K562 (cell line): ENCODE results near the gene G6PC2. TPM values are rescaled to one million over a fixed set of nuclear protein-coding genes. Genes with fewer than 3 reads are reported as not detected.

Experiments
- ATAC-seq: fragments of 200-7000 bp; cut with Tn5 transposase; 3 replicates; pipeline ENCODE4 v1.9.1; 2020; ENCODE audit warnings: moderate library complexity
- BruUV-seq: library from RNA; stranded (reverse); fragments of 400-500 nt; replicated peaks from 2 replicates; lab custom pipeline; 2021; lab: Mats Ljungman, UMichigan
- CTCF ChIA-PET: fragments of 300-600 bp; formaldehyde crosslinking; extraction: SDS; loops from one replicate; lab custom pipeline; 2021; ENCODE audit warnings: low intra/inter-chr PET ratio; lab: Yijun Ruan, JAX
- POLR2A ChIA-PET: fragments of 300-600, 350-650 bp; sonication (Branson Sonifier 250); formaldehyde crosslinking; extraction: SDS; loops from one replicate; lab custom pipeline; 2021; ENCODE audit warnings: antibody characterized with exemption, inconsistent platforms; lab: Yijun Ruan, JAX
- DNase-seq, 4 experiments: peaks; one replicate each; pipeline versions ENCODE4 v3.0.0 to v3.0.0-alpha.2; 2011 to 2018; ENCODE audit warnings: low spot score in 3 of 4, mixed read lengths in 3 of 4; ENCODE audit errors: extremely low read depth in 1 of 4
- FAIRE-seq: peaks from 2 replicates; lab custom pipeline; 2011; peaks lifted over from hg19 to GRCh38; lab: Jason Lieb, UNC
- H2AFZ ChIP-seq: 2 replicates; pipeline ENCODE4 v1.6.0; 2011; ENCODE audit warnings: low read depth, low read length, control low read depth, inconsistent platforms
- H3K27ac ChIP-seq: fragments of 200-600 bp; 3 replicates; pipeline ENCODE4 v1.8.0; 2011; ENCODE audit warnings: low read depth, mild to moderate bottlenecking, control low read depth, inconsistent platforms, low read length, moderate library complexity, mixed read lengths; ENCODE audit errors: extremely low read depth
- H3K27me3 ChIP-seq, 2 experiments: fragments of 300-600 bp in 1 of 2; 2 replicates in 1 of 2; 3 replicates in 1 of 2; pipeline versions ENCODE4 v1.6.0 to v1.8.0; 2011; ENCODE audit warnings: inconsistent platforms in 2 of 2, low read length in 2 of 2, mild to moderate bottlenecking in 1 of 2, mixed read lengths in 1 of 2, moderate library complexity in 1 of 2; ENCODE audit not compliant: control insufficient read depth in 2 of 2, insufficient read depth in 2 of 2
- H3K36me3 ChIP-seq: fragments of 300-600 bp; 3 replicates; pipeline ENCODE4 v1.8.0; 2011; ENCODE audit warnings: mild to moderate bottlenecking, low read length, inconsistent platforms; ENCODE audit not compliant: control insufficient read depth, insufficient read depth
- H3K4me1 ChIP-seq, 2 experiments: fragments of 200-600 bp in 1 of 2; replicated peaks in 1 of 2; 2 replicates in 1 of 2; 3 replicates in 1 of 2; pipeline versions ENCODE4 v1.5.1 to v1.8.0; 2011; ENCODE audit warnings: inconsistent platforms in 2 of 2, low read length in 2 of 2, mild to moderate bottlenecking in 1 of 2, mixed read lengths in 1 of 2, moderate library complexity in 1 of 2; ENCODE audit not compliant: control insufficient read depth in 2 of 2, insufficient read depth in 2 of 2
- H3K4me2 ChIP-seq: 2 replicates; pipeline ENCODE4 v1.6.1; 2011; ENCODE audit warnings: low read length, control low read depth, inconsistent platforms, mixed read lengths; ENCODE audit not compliant: insufficient read depth
- H3K4me3 ChIP-seq: fragments of 200-600 bp; sonication (generic), shearing (Covaris generic); 2 replicates; pipeline ENCODE4 v1.5.1; 2016; ENCODE audit warnings: control low read depth, inconsistent platforms
- H3K79me2 ChIP-seq: fragments of 200-600 bp; 3 replicates; pipeline ENCODE4 v1.8.0; 2011; ENCODE audit warnings: low read length, inconsistent platforms; ENCODE audit not compliant: control insufficient read depth, insufficient read depth
- H3K9ac ChIP-seq, 2 experiments: 2 replicates each; pipeline versions ENCODE4 v1.6.0 to v1.6.1; 2011; ENCODE audit warnings: low read depth in 2 of 2, low read length in 2 of 2, control low read depth in 1 of 2, inconsistent platforms in 1 of 2, mild to moderate bottlenecking in 1 of 2, mixed read lengths in 1 of 2; ENCODE audit not compliant: insufficient read depth in 1 of 2
- H3K9me1 ChIP-seq: one replicate; pipeline ENCODE4 v1.6.0; 2011; ENCODE audit warnings: inconsistent platforms, mild to moderate bottlenecking, low read length, moderate library complexity; ENCODE audit not compliant: control insufficient read depth, insufficient read depth
- H3K9me3 ChIP-seq: replicated peaks from 2 replicates; pipeline ENCODE4 v1.5.1; 2011; ENCODE audit warnings: low read depth, low read length, inconsistent platforms; ENCODE audit not compliant: control insufficient read depth, insufficient read depth
- H4K20me1 ChIP-seq: replicated peaks from 2 replicates; pipeline ENCODE4 v1.6.1; 2011; ENCODE audit warnings: low read length, inconsistent platforms, mixed read lengths; ENCODE audit not compliant: control insufficient read depth, insufficient read depth
- ARID3B ChIP-seq: fragments of 250-450 bp; sonication (Bioruptor Pico); IDR thresholded peaks from 2 replicates; pipeline ENCODE4 v1.4.0; 2020; ENCODE audit warnings: borderline replicate concordance
- CBX5 ChIP-seq: IDR thresholded peaks from 2 replicates; pipeline ENCODE4 v1.6.1; 2014; ENCODE audit warnings: low read depth, borderline replicate concordance
- CC2D1A ChIP-seq: fragments of 450-650 bp; IDR thresholded peaks from 2 replicates; pipeline ENCODE4 v1.6.1; 2017; ENCODE audit warnings: mild to moderate bottlenecking
- CHAMP1 ChIP-seq: fragments of 450-650 bp; IDR thresholded peaks from 2 replicates; pipeline ENCODE4 v1.6.1; 2016; ENCODE audit warnings: mild to moderate bottlenecking
- ELK3 ChIP-seq: fragments of 450-650 bp; formaldehyde crosslinking; IDR thresholded peaks from 2 replicates; pipeline ENCODE4 v1.4.0; 2020; ENCODE audit warnings: mild to moderate bottlenecking
- FOXP1 ChIP-seq: sonication (generic); formaldehyde crosslinking; IDR thresholded peaks from 2 replicates; pipeline ENCODE4 v1.8.0; 2022; ENCODE audit warnings: mild to moderate bottlenecking, missing genetic modification reagents
- MAFG ChIP-seq: fragments of 450-650 bp; conservative IDR thresholded peaks from 2 replicates; pipeline ENCODE4 v1.6.1; 2016; ENCODE audit warnings: missing genetic modification characterization, missing compliant biosample characterization
- RBM22 ChIP-seq: fragments of 200-400 bp; formaldehyde crosslinking; IDR thresholded peaks from 2 replicates; pipeline ENCODE4 v1.6.1; 2018; ENCODE audit warnings: low read length, low read depth; ENCODE audit not compliant: poor library complexity, severe bottlenecking
- ZBTB33 ChIP-seq: sonication (generic); formaldehyde crosslinking; IDR thresholded peaks from 2 replicates; pipeline ENCODE4 v1.8.1; 2023; ENCODE audit warnings: mild to moderate bottlenecking, missing genetic modification reagents
- ZBTB8A ChIP-seq: fragments of 450-650 bp; IDR thresholded peaks from 2 replicates; pipeline ENCODE4 v1.6.1; 2018; ENCODE audit warnings: mild to moderate bottlenecking, moderate library complexity; ENCODE audit not compliant: partially characterized antibody
- WGBS: fragments of 100-300 bp; shearing (Covaris generic); methylation state at CpG from one replicate; pipeline ENCODE4 v1.1.6; 2016; ENCODE audit warnings: low coverage, mixed read lengths; ENCODE audit not compliant: insufficient coverage; ENCODE audit errors: missing lambda C conversion rate; 5-methylcytosine and 5-hydroxymethylcytosine counted together
- in situ Hi-C: fragments of 300-500 bp; cut with MboI; formaldehyde crosslinking; loops from 4 replicates; pipeline ENCODE4 v1.15.0; 2018; ENCODE audit warnings: inconsistent platforms, mixed read lengths
- intact Hi-C: fragments of 100-400 bp; cut with micrococcal nuclease; formaldehyde crosslinking; loops from 2 replicates; pipeline ENCODE4 v1.14.2; 2022
- polyA plus RNA-seq, 8 experiments: library from polyadenylated mRNA; depleted of rRNA in 4 of 8; stranded (reverse) in 5 of 8; unstranded in 3 of 8; fragments of >200 nt; fragmentation: Nextera tagmentation in 2 of 8; fragmentation: Illumina TruSeq in 1 of 8; extraction: Ambion mirVana in 2 of 8; extraction: Trizol in 1 of 8; gene quantifications; 2 replicates each; pipeline versions ENCODE4 v1.2.1 to v1.2.3, GENCODE V29; 2011 to 2014; ENCODE audit warnings: inconsistent platforms in 1 of 8, missing spikeins in 1 of 8
- total RNA-seq, 7 experiments: library from RNA; depleted of rRNA in 6 of 7; stranded (reverse); fragments of >200 nt in 6 of 7; fragmentation: Illumina TruSeq in 2 of 7; extraction: Trizol in 2 of 7; gene quantifications; 2 replicates each; pipeline versions ENCODE4 v1.2.1 to v1.2.3, GENCODE V29; 2011 to 2021; ENCODE audit warnings: low replicate concordance in 1 of 7

G6PC2 gene
- total and polyA plus RNA-seq, 9 of the 15 experiments (the other 6 are each of a cell fraction or from before 2014, with no cell fraction given) = 0.03 to 0.15 TPM; not detected in 7

- TF ChIP-seq RBM22 (no peak), MAFG (tag) (no peak)
Measured at GRCh38 chr2:168954256-168954655, 53.2 kb downstream of the G6PC2 start (continued).

- intact Hi-C loops = no loop called here
- no peaks in the 10 kb centered on the region for H4K20me1 ChIP-seq
- no peaks in the 10 kb centered on the region for H3K4me1 ChIP-seq
- in situ Hi-C loops = loop anchor here (5.0 to 25.0 kb wide), 3 partner anchors 142 to 457 kb away; no protein-coding TSS in a partner anchor
- H3K4me3 ChIP-seq = no peak overlapping the region
- CTCF ChIA-PET = no interaction called here
- no peak overlapping the region for H3K27ac ChIP-seq
- H3K4me2 ChIP-seq = no peak overlapping the region
- 42% methylated on average over 4 of the region's 4 CpGs for WGBS
- no peaks in the 10 kb centered on the region for H3K9me1 ChIP-seq
- DNase-seq (no peak), ATAC-seq (no peak), FAIRE-seq (no peak)
- no peaks in the 10 kb centered on the region for H3K27me3 ChIP-seq
- no peak overlapping the region for H2AFZ ChIP-seq
- BruUV-seq = no TSS peak
- POLR2A ChIA-PET = no interaction called here
- H3K79me2 ChIP-seq = no peaks in the 10 kb centered on the region
- H3K9ac ChIP-seq = no peak overlapping the region
- TF ChIP-seq CC2D1A (peak; percentile 53), CHAMP1 (peak; percentile 89), FOXP1 (no peak), ZBTB33 (CRISPR knock-in tag) (peak; percentile 78), ARID3B (CRISPR knock-in tag) (no peak), ELK3 (CRISPR knock-in tag) (no peak), ZBTB8A (no peak), CBX5 (0 out of 2 replicates have a peak, but pooled peaks have one; percentile 12)
- peaks cover 13% of the 10 kb centered on the region for H3K9me3 ChIP-seq
- H3K36me3 ChIP-seq = no peaks in the 10 kb centered on the region
Measured at GRCh38 chr2:168955321-168955720, 54.2 kb downstream of the G6PC2 start.
